ENCODE measurements around the gene WNT2B. TPM values are rescaled to one million over a fixed set of nuclear protein-coding genes. Genes with fewer than 3 reads are reported as not detected.

The WNT2B gene
- total RNA-seq, 1 experiment from 2014 or later: 5.8 TPM

DNA sequence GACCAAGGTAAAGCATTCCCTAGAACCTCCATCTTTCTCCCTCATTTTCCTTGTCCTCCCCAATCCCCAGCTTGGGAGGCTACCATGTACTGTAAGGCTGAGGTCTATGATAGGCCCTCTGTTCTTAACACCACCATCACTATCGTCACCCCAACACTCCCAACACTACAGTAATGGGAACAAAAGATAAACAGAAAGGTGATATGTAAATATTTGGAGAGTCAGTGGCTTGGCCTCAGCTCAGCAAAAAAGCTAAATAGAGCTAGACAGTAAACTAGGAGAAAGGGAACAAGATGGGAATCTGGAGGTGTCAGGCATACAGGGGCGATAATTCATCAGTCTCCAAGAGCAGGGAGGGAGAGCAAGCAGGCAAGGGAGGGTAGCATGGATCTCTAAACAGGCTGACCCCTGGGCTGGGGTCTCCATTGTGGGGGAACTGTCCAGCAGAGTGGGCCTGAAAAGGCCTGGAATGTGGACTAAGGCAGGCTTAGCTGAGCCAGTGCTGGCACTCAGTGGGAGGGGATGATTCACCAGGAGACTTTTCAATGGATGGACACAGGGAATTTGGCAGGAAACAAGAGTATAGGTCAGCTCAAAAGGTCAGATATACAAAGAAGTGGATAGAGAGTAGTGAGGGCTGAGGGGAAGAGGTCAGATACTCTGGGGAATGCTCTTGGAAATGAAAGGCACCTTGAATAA, 6.7 kb downstream of the WNT2B start:
- Mint-ChIP-seq H3K27me3 (ENCODE audit: unreplicated experiment) (peaks cover 5% of the 10 kb centered on the region), H3K36me3 (ENCODE audit: insufficient read depth, unreplicated experiment) (peaks cover 2% of the 10 kb centered on the region), H3K9me3 (ENCODE audit: low read depth, unreplicated experiment) (no peaks in the 10 kb centered on the region), H3K4me3 (ENCODE audit: low read depth, unreplicated experiment) (no peak overlapping the region), H3K4me1 (ENCODE audit: low read depth, unreplicated experiment) (peaks cover 12% of the 10 kb centered on the region), H3K27ac (ENCODE audit: unreplicated experiment) (no peak overlapping the region)
- intact Hi-C loops (cut with micrococcal nuclease; ENCODE audit: unreplicated experiment): no loop called here
- no peak for DNase-seq
- CTCF ChIA-PET: no interaction called here
- no TSS peak for BruUV-seq (replicated peaks)
- TF ChIP-seq, protein P1, sequence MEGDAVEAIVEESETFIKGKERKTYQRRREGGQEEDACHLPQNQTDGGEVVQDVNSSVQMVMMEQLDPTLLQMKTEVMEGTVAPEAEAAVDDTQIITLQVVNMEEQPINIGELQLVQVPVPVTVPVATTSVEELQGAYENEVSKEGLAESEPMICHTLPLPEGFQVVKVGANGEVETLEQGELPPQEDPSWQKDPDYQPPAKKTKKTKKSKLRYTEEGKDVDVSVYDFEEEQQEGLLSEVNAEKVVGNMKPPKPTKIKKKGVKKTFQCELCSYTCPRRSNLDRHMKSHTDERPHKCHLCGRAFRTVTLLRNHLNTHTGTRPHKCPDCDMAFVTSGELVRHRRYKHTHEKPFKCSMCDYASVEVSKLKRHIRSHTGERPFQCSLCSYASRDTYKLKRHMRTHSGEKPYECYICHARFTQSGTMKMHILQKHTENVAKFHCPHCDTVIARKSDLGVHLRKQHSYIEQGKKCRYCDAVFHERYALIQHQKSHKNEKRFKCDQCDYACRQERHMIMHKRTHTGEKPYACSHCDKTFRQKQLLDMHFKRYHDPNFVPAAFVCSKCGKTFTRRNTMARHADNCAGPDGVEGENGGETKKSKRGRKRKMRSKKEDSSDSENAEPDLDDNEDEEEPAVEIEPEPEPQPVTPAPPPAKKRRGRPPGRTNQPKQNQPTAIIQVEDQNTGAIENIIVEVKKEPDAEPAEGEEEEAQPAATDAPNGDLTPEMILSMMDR (IDR thresholded peaks at IDR 0.05; ENCODE audit: unreplicated experiment): no peak

DNA sequence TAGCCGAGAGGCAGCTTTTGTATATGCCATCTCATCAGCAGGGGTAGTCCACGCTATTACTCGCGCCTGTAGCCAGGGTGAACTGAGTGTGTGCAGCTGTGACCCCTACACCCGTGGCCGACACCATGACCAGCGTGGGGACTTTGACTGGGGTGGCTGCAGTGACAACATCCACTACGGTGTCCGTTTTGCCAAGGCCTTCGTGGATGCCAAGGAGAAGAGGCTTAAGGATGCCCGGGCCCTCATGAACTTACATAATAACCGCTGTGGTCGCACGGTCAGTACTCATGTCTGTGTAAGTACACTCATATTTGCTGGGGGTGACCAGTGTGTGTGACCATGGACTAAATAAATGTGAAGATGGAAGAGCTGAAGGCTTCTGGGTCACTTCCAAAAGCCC, 7.4 kb downstream of the WNT2B start:
- no peak for DNase-seq
- CTCF ChIA-PET: interaction anchor here (0.6 kb wide), 1 partner anchor 18 kb away, joined by 3 read pairs; no protein-coding TSS in a partner anchor
- TF ChIP-seq, protein P1 (IDR thresholded peaks at IDR 0.05; ENCODE audit: unreplicated experiment): no peak
- Mint-ChIP-seq H3K4me3 (ENCODE audit: low read depth, unreplicated experiment) (no peak overlapping the region), H3K27me3 (ENCODE audit: unreplicated experiment) (no peaks in the 10 kb centered on the region), H3K9me3 (ENCODE audit: low read depth, unreplicated experiment) (no peaks in the 10 kb centered on the region), H3K27ac (ENCODE audit: unreplicated experiment) (no peak overlapping the region), H3K36me3 (ENCODE audit: insufficient read depth, unreplicated experiment) (no peaks in the 10 kb centered on the region), H3K4me1 (ENCODE audit: low read depth, unreplicated experiment) (peaks cover 12% of the 10 kb centered on the region)
- BruUV-seq (replicated peaks): no TSS peak
- intact Hi-C loops (cut with micrococcal nuclease; ENCODE audit: unreplicated experiment): no loop called here

DNA sequence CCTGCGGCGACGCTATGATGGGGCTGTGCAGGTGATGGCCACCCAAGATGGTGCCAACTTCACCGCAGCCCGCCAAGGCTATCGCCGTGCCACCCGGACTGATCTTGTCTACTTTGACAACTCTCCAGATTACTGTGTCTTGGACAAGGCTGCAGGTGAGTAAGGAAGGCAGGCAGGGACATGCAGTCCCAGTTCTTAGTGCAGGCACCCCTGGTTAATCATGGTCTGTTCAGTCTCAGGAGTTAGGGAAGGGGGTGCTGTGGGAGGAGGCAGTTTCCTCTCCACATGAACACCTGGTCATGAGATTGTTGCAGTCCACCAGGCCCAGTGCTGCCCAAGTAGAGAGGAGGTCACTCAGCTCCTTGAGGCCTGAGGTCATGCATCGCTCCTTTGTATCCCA, 8.5 kb downstream of the WNT2B start:
- TF ChIP-seq, protein P1 (IDR thresholded peaks at IDR 0.05; ENCODE audit: unreplicated experiment): no peak
- no peaks in the 10 kb centered on the region for H3K36me3 Mint-ChIP-seq (ENCODE audit: insufficient read depth, unreplicated experiment)
- no TSS peak for BruUV-seq (replicated peaks)
- no peaks in the 10 kb centered on the region for H3K9me3 Mint-ChIP-seq (ENCODE audit: low read depth, unreplicated experiment)
- intact Hi-C loops (cut with micrococcal nuclease; ENCODE audit: unreplicated experiment): no loop called here
- H3K4me1 Mint-ChIP-seq (ENCODE audit: low read depth, unreplicated experiment): peaks cover 12% of the 10 kb centered on the region
- no peak overlapping the region for H3K4me3 Mint-ChIP-seq (ENCODE audit: low read depth, unreplicated experiment)
- H3K27ac Mint-ChIP-seq (ENCODE audit: unreplicated experiment): no peak overlapping the region
- H3K27me3 Mint-ChIP-seq (ENCODE audit: unreplicated experiment): no peaks in the 10 kb centered on the region
- DNase-seq: no peak
- CTCF ChIA-PET: no interaction called here

DNA sequence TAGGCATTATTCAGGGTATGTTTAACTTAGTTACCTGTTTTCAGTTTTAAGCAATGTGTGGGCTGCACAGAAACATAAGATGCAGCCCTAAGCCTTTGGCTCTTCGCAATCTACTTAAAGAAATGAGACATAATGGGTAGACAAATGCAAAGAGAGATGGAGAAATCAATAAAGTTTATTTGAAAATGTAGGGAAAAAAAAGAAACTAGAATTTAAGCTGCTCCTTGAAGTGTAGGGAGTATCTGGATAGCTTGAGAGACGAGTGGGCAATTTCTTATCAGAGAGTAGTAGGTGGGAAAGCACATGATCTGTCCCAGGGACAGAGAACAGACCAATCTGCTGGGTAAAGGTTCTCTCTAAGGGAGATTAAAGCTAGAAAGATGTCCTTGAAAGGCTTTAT, 8.9 kb downstream of the WNT2B start:
- intact Hi-C loops (cut with micrococcal nuclease; ENCODE audit: unreplicated experiment): no loop called here
- BruUV-seq (replicated peaks): no TSS peak
- no peak overlapping the region for H3K27ac Mint-ChIP-seq (ENCODE audit: unreplicated experiment)
- H3K4me1 Mint-ChIP-seq (ENCODE audit: low read depth, unreplicated experiment): peaks cover 12% of the 10 kb centered on the region
- CTCF ChIA-PET: no interaction called here
- no peak for DNase-seq
- H3K36me3 Mint-ChIP-seq (ENCODE audit: insufficient read depth, unreplicated experiment): no peaks in the 10 kb centered on the region
- H3K4me3 Mint-ChIP-seq (ENCODE audit: low read depth, unreplicated experiment): no peak overlapping the region
- H3K9me3 Mint-ChIP-seq (ENCODE audit: low read depth, unreplicated experiment): no peaks in the 10 kb centered on the region
- TF ChIP-seq, protein P1 (IDR thresholded peaks at IDR 0.05; ENCODE audit: unreplicated experiment): no peak
- no peaks in the 10 kb centered on the region for H3K27me3 Mint-ChIP-seq (ENCODE audit: unreplicated experiment)
